GM12878 (cell line): ENCODE results near the gene DNAH1. TPM values are rescaled to one million over a fixed set of nuclear protein-coding genes. Genes with fewer than 3 reads are reported as not detected.

Source experiments
- ATAC-seq: fragments of 200-7000 bp; cut with Tn5 transposase; 3 replicates; pipeline ENCODE4 v1.9.1; 2020; ENCODE audit warnings: mild to moderate bottlenecking, moderate library complexity
- BruUV-seq: library from RNA; stranded (reverse); fragments of 400-500 nt; replicated peaks from 2 replicates; lab custom pipeline; 2021; lab: Mats Ljungman, UMichigan
- CTCF ChIA-PET: fragments of 300-600 bp; sonication (Branson Sonifier 250); formaldehyde crosslinking; extraction: SDS; loops from one replicate; lab custom pipeline; 2021; ENCODE audit warnings: inconsistent platforms; lab: Yijun Ruan, JAX
- POLR2A ChIA-PET: fragments of 350-600 bp; formaldehyde crosslinking; extraction: SDS; loops from one replicate; lab custom pipeline; 2021; ENCODE audit warnings: inconsistent platforms; lab: Charles Lee
- RAD21 ChIA-PET: fragments of 300-600 bp; sonication (Branson Sonifier 250); formaldehyde crosslinking; loops from one replicate; lab custom pipeline; 2023; ENCODE audit warnings: antibody characterized with exemption; ENCODE audit not compliant: unreplicated experiment; lab: Charles Lee
- SMC1A ChIA-PET: fragments of 300-600 bp; sonication (Branson Sonifier 250); formaldehyde crosslinking; loops from one replicate; lab custom pipeline; 2023; ENCODE audit not compliant: unreplicated experiment, uncharacterized antibody; lab: Charles Lee
- DNase-seq: peaks from one replicate; pipeline ENCODE4 v3.0.0-alpha.2; 2011; ENCODE audit warnings: low read depth, low spot score
- FAIRE-seq: peaks from 3 replicates; lab custom pipeline; 2011; peaks lifted over from hg19 to GRCh38; lab: Jason Lieb, UNC
- H2AFZ ChIP-seq: 2 replicates; pipeline ENCODE4 v1.6.0; 2011; ENCODE audit warnings: low read depth, low read length, control low read depth; ENCODE audit not compliant: control insufficient read depth
- H3K27ac ChIP-seq: 2 replicates; pipeline ENCODE4 v1.5.1; 2011; ENCODE audit warnings: control low read depth; ENCODE audit not compliant: control insufficient read depth, insufficient read depth
- H3K27me3 ChIP-seq, 2 experiments: replicated peaks in 1 of 2; 2 replicates each; pipeline versions ENCODE4 v1.6.0 to v1.6.1; 2011; ENCODE audit warnings: low read length in 1 of 2; ENCODE audit not compliant: control insufficient read depth in 2 of 2, insufficient read depth in 2 of 2
- H3K36me3 ChIP-seq, 2 experiments: 2 replicates each; pipeline ENCODE4 v1.5.1; 2011; ENCODE audit warnings: low read length in 1 of 2; ENCODE audit not compliant: control insufficient read depth in 2 of 2, insufficient read depth in 2 of 2
- H3K4me1 ChIP-seq: 2 replicates; pipeline ENCODE4 v1.6.1; 2011; ENCODE audit warnings: mild to moderate bottlenecking, low read length, moderate library complexity, mixed read lengths; ENCODE audit not compliant: control insufficient read depth, insufficient read depth
- H3K4me2 ChIP-seq: 2 replicates; pipeline ENCODE4 v1.6.0; 2011; ENCODE audit warnings: control low read depth; ENCODE audit not compliant: control insufficient read depth, insufficient read depth
- H3K4me3 ChIP-seq: fragments of 200-600 bp; sonication (generic); 2 replicates; pipeline ENCODE4 v1.5.1; 2016
- H3K79me2 ChIP-seq: 2 replicates; pipeline ENCODE4 v1.6.0; 2011; ENCODE audit warnings: low read length; ENCODE audit not compliant: control insufficient read depth, insufficient read depth
- H3K9ac ChIP-seq: 2 replicates; pipeline ENCODE4 v1.8.0; 2011; ENCODE audit warnings: low read length, control low read depth, mixed read lengths; ENCODE audit not compliant: control insufficient read depth, insufficient read depth
- H3K9me3 ChIP-seq: replicated peaks from 3 replicates; pipeline ENCODE4 v1.5.1; 2011; ENCODE audit warnings: mild to moderate bottlenecking, low read length; ENCODE audit not compliant: control insufficient read depth, insufficient read depth
- H4K20me1 ChIP-seq: 2 replicates; pipeline ENCODE4 v1.6.0; 2011; ENCODE audit not compliant: control insufficient read depth, insufficient read depth
- CBX3 ChIP-seq: fragments of 200-600 bp; sonication (generic); IDR thresholded peaks from 2 replicates; pipeline ENCODE4 v1.6.1; 2016; ENCODE audit warnings: low read depth, borderline replicate concordance
- CBX5 ChIP-seq: sonication (generic); IDR thresholded peaks from 2 replicates; pipeline ENCODE4 v1.6.1; 2016; ENCODE audit warnings: low read depth, moderate library complexity, mild to moderate bottlenecking, inconsistent platforms
- FOS ChIP-seq: IDR thresholded peaks from 3 replicates; pipeline ENCODE4 v1.6.1; 2011; ENCODE audit warnings: borderline replicate concordance; ENCODE audit not compliant: insufficient read length; ENCODE audit errors: extremely low read depth
- JUNB ChIP-seq: IDR thresholded peaks from 2 replicates; pipeline ENCODE4 v1.6.1; 2016; ENCODE audit warnings: antibody characterized with exemption, mild to moderate bottlenecking
- JUND ChIP-seq: IDR thresholded peaks from 2 replicates; pipeline ENCODE4 v1.6.1; 2012; ENCODE audit warnings: low read depth, mild to moderate bottlenecking, low read length, improper control_type of control experiment, moderate library complexity
- NFXL1 ChIP-seq: fragments of 450-650 bp; IDR thresholded peaks from 2 replicates; pipeline ENCODE4 v1.6.1; 2017; ENCODE audit warnings: antibody characterized with exemption, mild to moderate bottlenecking, borderline replicate concordance
- PAX8 ChIP-seq: fragments of 450-650 bp; IDR thresholded peaks from 2 replicates; pipeline ENCODE4 v1.6.1; 2017; ENCODE audit warnings: mild to moderate bottlenecking, moderate library complexity
- SPI1 ChIP-seq: IDR thresholded peaks from 2 replicates; pipeline ENCODE4 v1.6.1; 2011; ENCODE audit warnings: low read depth, mild to moderate bottlenecking, low read length, moderate library complexity, borderline replicate concordance; ENCODE audit not compliant: insufficient read depth
- TARDBP ChIP-seq: IDR thresholded peaks from 2 replicates; pipeline ENCODE4 v1.6.1; 2016; ENCODE audit warnings: borderline replicate concordance
- ZBTB33 ChIP-seq: fragments of 450-650 bp; IDR thresholded peaks from 2 replicates; pipeline ENCODE4 v1.6.1; 2017; ENCODE audit warnings: mild to moderate bottlenecking
- ZNF592 ChIP-seq: fragments of 450-650 bp; IDR thresholded peaks from 2 replicates; pipeline ENCODE4 v1.6.1; 2017; ENCODE audit warnings: mild to moderate bottlenecking, moderate library complexity
- WGBS: methylation state at CpG from one replicate; pipeline ENCODE4 v1.1.6; 2016; ENCODE audit warnings: low lambda C conversion rate; ENCODE audit not compliant: insufficient replicate concordance, insufficient coverage; ENCODE audit errors: missing lambda C conversion rate; 5-methylcytosine and 5-hydroxymethylcytosine counted together
- in situ Hi-C: fragments of 300-500 bp; cut with MboI; formaldehyde crosslinking; loops from 9 replicates; pipeline ENCODE4 v1.14.3; 2018; ENCODE audit warnings: mixed read lengths
- intact Hi-C: fragments of 100-400 bp; cut with micrococcal nuclease; formaldehyde crosslinking; loops from one replicate; pipeline ENCODE4 v1.14.2; 2022; ENCODE audit not compliant: unreplicated experiment
- polyA plus RNA-seq, 11 experiments: library from polyadenylated mRNA; depleted of rRNA in 4 of 11; unstranded in 6 of 11; stranded (reverse) in 5 of 11; fragments of >200 nt; fragmentation: Nextera tagmentation in 4 of 11; fragmentation: Illumina TruSeq in 1 of 11; extraction: Ambion mirVana in 4 of 11; extraction: Trizol in 1 of 11; gene quantifications; 1 replicate in 1 of 11; 2 replicates in 10 of 11; pipeline versions ENCODE4 v1.2.1 to v1.2.3, GENCODE V29; 2011 to 2016; ENCODE audit warnings: inconsistent platforms in 2 of 11, missing spikeins in 2 of 11, low read depth in 1 of 11
- total RNA-seq, 4 experiments: library from RNA; depleted of rRNA in 3 of 4; stranded (reverse); fragments of >200 nt in 3 of 4; fragmentation: Illumina TruSeq in 1 of 4; extraction: Trizol in 1 of 4; gene quantifications; 2 replicates each; pipeline versions ENCODE4 v1.2.1 to v1.2.3, GENCODE V29; 2013 to 2021

DNAH1 gene
- total and polyA plus RNA-seq, 10 of the 15 experiments (the other 5 are each of a cell fraction or from before 2014, with no cell fraction given) = 0.31 to 5.8 (median 2.7) TPM

GRCh38 chr3:52364322-52365035 is 48.4 kb downstream of the DNAH1 start:
- Histone ChIP-seq H3K4me2 (no peak overlapping the region), H3K4me1 (no peaks in the 10 kb centered on the region), H3K79me2 (no peaks in the 10 kb centered on the region), H3K27me3 (no peaks in the 10 kb centered on the region), H2AFZ (no peak overlapping the region), H4K20me1 (no peaks in the 10 kb centered on the region), H3K36me3 (no peaks in the 10 kb centered on the region; a peak in 1 of 4 replicates), H3K27ac (no peak overlapping the region), H3K9me3 (no peaks in the 10 kb centered on the region), H3K9ac (no peak overlapping the region), H3K4me3 (no peak overlapping the region)
- no peak for TF ChIP-seq PAX8
- no peak for TF ChIP-seq NFXL1
- TF ChIP-seq CBX5 = no peak
- TF ChIP-seq JUND = no peak
- TF ChIP-seq JUNB = no peak
- no peak for TF ChIP-seq CBX3
- no peak for TF ChIP-seq ZNF592
- no peak for TF ChIP-seq ZBTB33
- no peak for TF ChIP-seq TARDBP
- TF ChIP-seq SPI1 = no peak
- TF ChIP-seq FOS = no peak
- no peak for ATAC-seq
- no peak for FAIRE-seq
- CTCF ChIA-PET = interaction anchor here (1.3 to 1.6 kb wide), 2 partner anchors 21 to 144 kb away, joined by 3 to 7 read pairs; no protein-coding TSS in a partner anchor
- 91% methylated on average over 19 of the region's 19 CpGs for WGBS
- SMC1A ChIA-PET = interaction anchor here (1.5 kb wide), 1 partner anchor 64 kb away, joined by 4 read pairs; no protein-coding TSS in a partner anchor
- RAD21 ChIA-PET = no interaction called here
- DNase-seq = no peak
- BruUV-seq = no TSS peak
- POLR2A ChIA-PET = interaction anchor here (0.5 kb wide), 1 partner anchor 44 kb away, joined by 3 read pairs; no protein-coding TSS in a partner anchor
- in situ Hi-C loops (no loop called here), intact Hi-C loops (no loop called here)
